T-cell (primary cell): ENCODE results near the gene FBXL4. TPM values are rescaled to one million over a fixed set of nuclear protein-coding genes. Genes with fewer than 3 reads are reported as not detected.
A peak's percentile ranks its signal among the peaks of the same experiment; 100 is the strongest.

ENCODE experiments used
- ATAC-seq, 4 experiments: fragments of 200-7000 bp in 3 of 4; fragments of 150-1000 bp in 1 of 4; cut with Tn5 transposase; replicated peaks in 1 of 4; 1 replicate in 3 of 4; 2 replicates in 1 of 4; pipeline ENCODE4 v1.10.0; 2021; ENCODE audit warnings: moderate library complexity in 3 of 4, mild to moderate bottlenecking in 2 of 4, moderate number of reproducible peaks in 1 of 4
- CTCF ChIA-PET, 2 donors: fragments of 300-600 bp; sonication (Branson Sonifier 250); formaldehyde crosslinking; loops; one replicate each; lab custom pipeline; 2022; ENCODE audit warnings: antibody characterized with exemption in 2 of 2; lab: Charles Lee
- POLR2A ChIA-PET, 2 donors: fragments of 300-600 bp; sonication (Branson Sonifier 250); formaldehyde crosslinking; loops; one replicate each; lab custom pipeline; 2022; ENCODE audit warnings: antibody characterized with exemption in 2 of 2; lab: Charles Lee
- DNase-seq, 35 experiments: peaks; one replicate each; pipeline versions ENCODE4 v3.0.0 to v3.0.0-alpha.2; 2013 to 2023
- H3K27ac ChIP-seq: one replicate; pipeline ENCODE4 v1.5.1; 2013; ENCODE audit warnings: low read length
- H3K27me3 ChIP-seq, 2 experiments: replicated peaks in 1 of 2; 1 replicate in 1 of 2; 2 replicates in 1 of 2; pipeline versions ENCODE4 v1.6.1 to v1.7.0; 2013; ENCODE audit warnings: low read length in 1 of 2, mixed read lengths in 1 of 2; ENCODE audit not compliant: control insufficient read depth in 2 of 2, insufficient read depth in 2 of 2; ENCODE audit errors: extremely low read depth in 1 of 2
- H3K36me3 ChIP-seq, 2 donors: 1 replicate in 1 of 2; 2 replicates in 1 of 2; pipeline versions ENCODE4 v1.6.1 to v1.7.0; 2013; ENCODE audit warnings: low read length in 1 of 2; ENCODE audit not compliant: control insufficient read depth in 2 of 2, insufficient read depth in 1 of 2; ENCODE audit errors: extremely low read depth in 1 of 2
- H3K4me1 ChIP-seq, 2 experiments: 1 replicate in 1 of 2; 2 replicates in 1 of 2; pipeline versions ENCODE4 v1.6.1 to v1.7.0; 2013; ENCODE audit warnings: low read length in 2 of 2, mixed read lengths in 1 of 2; ENCODE audit not compliant: insufficient read depth in 2 of 2, control insufficient read depth in 1 of 2; ENCODE audit errors: extremely low read depth in 1 of 2
- H3K4me3 ChIP-seq, 2 donors: 1 replicate in 1 of 2; 2 replicates in 1 of 2; pipeline versions ENCODE4 v1.5.1 to v1.7.0; 2013; ENCODE audit warnings: mild to moderate bottlenecking in 2 of 2, low read length in 1 of 2, moderate library complexity in 1 of 2; ENCODE audit not compliant: control insufficient read depth in 1 of 2; ENCODE audit errors: extremely low read depth in 1 of 2
- H3K9me3 ChIP-seq: 2 replicates; pipeline ENCODE4 v1.7.0; 2013
- H3K27ac Mint-ChIP-seq, 2 donors: one replicate each; pipeline ENCODE4 v1.8.0; 2020 to 2021; ENCODE audit warnings: mild to moderate bottlenecking in 2 of 2, mixed read lengths in 2 of 2
- H3K27me3 Mint-ChIP-seq, 2 donors: one replicate each; pipeline ENCODE4 v1.8.0; 2021 to 2022; ENCODE audit warnings: mixed read lengths in 2 of 2
- H3K36me3 Mint-ChIP-seq: one replicate; pipeline ENCODE4 v1.8.0; 2021; ENCODE audit warnings: mixed read lengths
- H3K4me1 Mint-ChIP-seq, 3 donors: one replicate each; pipeline ENCODE4 v1.8.0; 2020 to 2022; ENCODE audit warnings: mixed read lengths in 3 of 3, mild to moderate bottlenecking in 1 of 3
- H3K4me3 Mint-ChIP-seq, 3 donors: one replicate each; pipeline ENCODE4 v1.8.0; 2020 to 2022; ENCODE audit warnings: mild to moderate bottlenecking in 3 of 3, mixed read lengths in 3 of 3, moderate library complexity in 3 of 3
- H3K9me3 Mint-ChIP-seq, 3 donors: one replicate each; pipeline ENCODE4 v1.8.0; 2020 to 2022; ENCODE audit warnings: mixed read lengths in 3 of 3
- WGBS: methylation state at CpG from one replicate; pipeline ENCODE4 v1.1.5; 2013; ENCODE audit warnings: missing lambda C conversion rate; ENCODE audit not compliant: insufficient coverage; 5-methylcytosine and 5-hydroxymethylcytosine counted together
- total RNA-seq, 35 experiments: library from RNA in 6 of 35; stranded (reverse) in 6 of 35; fragments of 120-200 nt in 1 of 35; gene quantifications; one replicate each; pipeline versions ENCODE4 v1.2.1 to v1.2.4 and lab custom pipeline; 2013 to 2026

The FBXL4 gene
- total RNA-seq, 5 donors from 2014 or later (not counting 1 experiment from before 2014, with no cell fraction given), result 13.4 to 19.5 (median 15.9) TPM

DNA sequence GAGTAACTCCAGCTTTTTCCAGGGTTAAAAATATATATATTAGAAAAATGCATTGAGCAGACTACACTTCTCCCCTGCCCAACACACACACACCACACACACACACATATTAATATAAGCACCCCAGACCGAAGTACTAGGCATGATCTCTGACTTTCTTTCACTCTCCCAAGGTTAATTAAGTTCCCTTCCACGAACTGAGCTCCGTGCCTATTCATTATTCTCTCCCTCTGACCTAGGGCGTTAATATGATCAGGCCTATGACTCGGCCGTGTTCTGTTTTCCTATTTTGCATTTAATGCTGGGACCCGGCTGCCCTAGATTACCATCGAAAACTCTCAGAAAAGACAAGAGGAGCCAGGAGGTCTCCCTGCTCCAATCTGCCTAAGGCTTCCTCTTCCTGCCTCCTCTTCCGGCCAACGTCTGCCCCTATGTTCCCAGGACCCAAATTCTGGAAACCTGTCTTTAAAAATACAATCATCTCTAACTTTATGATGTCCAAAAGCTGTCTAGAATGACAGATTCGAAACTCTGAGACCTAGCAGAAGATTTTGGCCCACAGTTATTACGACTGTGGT, 119.4 kb downstream of the FBXL4 start:
- POLR2A ChIA-PET, result no interaction called here
- Histone ChIP-seq H3K9me3 (no peaks in the 10 kb centered on the region), H3K4me1 (peaks cover 12 to 56% of the 10 kb centered on the region in 2 experiments), H3K4me3 (no peak overlapping the region), H3K27ac (no peak overlapping the region), H3K36me3 (no peaks in the 10 kb centered on the region), H3K27me3 (peaks cover 40 to 73% of the 10 kb centered on the region in 2 experiments)
- no peak for DNase-seq
- Mint-ChIP-seq H3K4me3 (peak overlapping the region in 1 of 3 donors; percentile 38), H3K27me3 (peaks cover 85 to 87% of the 10 kb centered on the region in 2 donors), H3K9me3 (no peaks in the 10 kb centered on the region), H3K4me1 (peaks cover 53 to 62% (median 56%) of the 10 kb centered on the region in 3 donors), H3K36me3 (no peaks in the 10 kb centered on the region), H3K27ac (no peak overlapping the region)
- ATAC-seq, result no peak
- WGBS, result 8% methylated on average over 10 of the region's 12 CpGs
- CTCF ChIA-PET, result no interaction called here

DNA sequence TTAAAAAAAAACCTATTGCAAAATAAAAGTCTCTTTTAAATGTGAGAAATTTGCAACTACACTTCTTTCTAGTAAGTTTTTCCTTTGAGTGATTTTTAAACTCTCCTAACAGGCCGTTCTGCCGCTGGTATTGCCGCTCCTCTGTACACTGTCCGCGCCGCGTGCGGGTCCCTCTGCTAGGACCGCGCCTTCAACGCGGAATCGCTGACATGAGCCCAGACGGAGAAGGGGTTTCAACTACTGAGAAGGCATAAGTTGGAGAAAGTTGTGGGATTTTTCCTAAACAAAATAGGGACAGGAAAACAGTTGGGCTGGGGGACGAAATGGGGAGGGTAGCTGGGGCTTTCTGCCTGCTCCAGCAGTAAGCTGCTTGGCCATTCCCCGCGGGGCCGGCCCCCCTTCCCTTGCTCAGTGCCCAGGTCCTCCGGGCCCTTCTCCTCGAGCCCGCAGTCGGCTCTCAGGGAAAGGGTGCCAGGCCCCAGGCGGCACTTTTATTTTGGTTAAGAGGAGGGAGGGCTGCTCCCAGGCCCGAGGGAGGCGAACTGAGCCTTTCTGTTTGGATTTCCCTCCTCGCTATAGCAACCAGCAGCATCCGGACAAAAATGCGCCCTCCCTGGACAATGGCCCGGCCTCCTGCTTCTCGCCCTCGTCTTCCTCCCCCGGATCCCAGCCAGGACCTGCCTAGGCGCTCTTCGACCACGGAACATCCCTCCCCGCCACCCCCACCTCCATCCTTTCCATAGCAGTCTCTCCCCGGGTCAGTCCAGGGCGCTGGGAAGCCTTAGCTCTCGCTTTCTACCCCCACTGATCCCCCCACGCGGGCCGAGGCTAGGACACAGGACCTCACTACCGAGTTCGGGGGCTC, 120.2 kb downstream of the FBXL4 start:
- no peaks in the 10 kb centered on the region for H3K36me3 Mint-ChIP-seq
- H3K4me3 Mint-ChIP-seq, result no peak overlapping the region

GRCh38 chr6:98825600-98826230, 122.0 kb downstream of the FBXL4 start:
- WGBS, result 9% methylated on average over 13 of the region's 19 CpGs
- DNase-seq (no peak), ATAC-seq (no peak)
- H3K4me3 ChIP-seq, result no peak overlapping the region
- ChIA-PET CTCF (no interaction called here), POLR2A (no interaction called here)
- Mint-ChIP-seq H3K36me3 (no peaks in the 10 kb centered on the region), H3K4me3 (no peak overlapping the region), H3K4me1 (peaks cover 32 to 43% (median 38%) of the 10 kb centered on the region in 3 donors), H3K27me3 (peaks cover 85% of the 10 kb centered on the region in 2 donors), H3K9me3 (no peaks in the 10 kb centered on the region), H3K27ac (no peak overlapping the region)
- no peak overlapping the region for H3K27ac ChIP-seq
- H3K36me3 ChIP-seq, result no peaks in the 10 kb centered on the region
- peaks cover 39 to 54% of the 10 kb centered on the region in 2 experiments for H3K27me3 ChIP-seq
- no peaks in the 10 kb centered on the region for H3K9me3 ChIP-seq
- peaks cover 2 to 32% of the 10 kb centered on the region in 2 experiments for H3K4me1 ChIP-seq

More for the DNA sequence above, 120.2 kb downstream of the FBXL4 start:
- Histone ChIP-seq H3K4me1 (peaks cover 6 to 48% of the 10 kb centered on the region in 2 experiments), H3K9me3 (no peaks in the 10 kb centered on the region), H3K27me3 (peaks cover 42 to 66% of the 10 kb centered on the region in 2 experiments), H3K36me3 (no peaks in the 10 kb centered on the region), H3K27ac (no peak overlapping the region), H3K4me3 (no peak overlapping the region)
- Mint-ChIP-seq H3K4me1 (peaks cover 46 to 55% (median 48%) of the 10 kb centered on the region in 3 donors), H3K27me3 (peaks cover 82 to 86% of the 10 kb centered on the region in 2 donors), H3K9me3 (no peaks in the 10 kb centered on the region), H3K27ac (no peak overlapping the region)
- DNase-seq, result no peak
- POLR2A ChIA-PET, result no interaction called here
- WGBS, result 15% methylated on average over 16 of the region's 44 CpGs
- CTCF ChIA-PET, result no interaction called here
- ATAC-seq, result no peak

DNA sequence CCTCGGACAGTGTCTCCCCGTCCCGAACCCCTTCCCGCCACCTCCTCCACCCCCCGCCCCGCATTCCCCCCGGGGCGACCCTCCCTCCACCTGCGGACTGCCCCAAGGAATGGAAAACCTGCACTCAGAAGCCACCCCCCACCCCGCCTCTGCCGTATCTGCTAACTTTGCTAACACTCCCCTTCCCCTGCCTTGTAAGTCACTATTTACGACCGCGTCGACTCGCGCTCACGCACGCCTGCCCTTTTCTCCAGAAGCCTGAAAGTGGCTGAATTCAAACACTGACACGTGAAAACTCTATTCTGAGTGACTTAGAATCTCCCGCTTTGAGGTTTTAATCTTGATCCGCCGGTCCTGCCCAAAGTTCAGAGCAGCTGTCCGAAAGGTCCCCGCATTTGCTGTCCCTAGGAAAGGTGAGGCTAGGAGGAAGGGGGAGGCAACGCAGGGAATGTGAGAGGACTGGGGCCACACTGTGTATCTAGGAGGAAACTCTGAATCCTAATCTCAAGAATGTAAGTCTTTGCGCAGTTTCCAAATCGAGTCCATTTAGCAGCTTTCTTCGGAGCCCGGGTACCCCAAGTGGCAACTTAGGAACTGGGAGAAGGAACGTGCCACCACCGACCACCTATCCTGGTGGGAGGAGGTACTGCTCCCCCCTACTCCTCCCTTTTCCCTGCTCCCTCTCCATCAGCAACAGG, 122.7 kb downstream of the FBXL4 start:
- 7% methylated on average over 19 of the region's 32 CpGs for WGBS
- peaks cover 34 to 51% of the 10 kb centered on the region in 2 experiments for H3K27me3 ChIP-seq

GRCh38 chr6:98824162-98824901, 123.4 kb downstream of the FBXL4 start:
- ChIA-PET CTCF (no interaction called here), POLR2A (no interaction called here)
- H3K27ac Mint-ChIP-seq, result no peak overlapping the region
- H3K36me3 Mint-ChIP-seq, result no peaks in the 10 kb centered on the region
- peaks cover 81 to 83% of the 10 kb centered on the region in 2 donors for H3K27me3 Mint-ChIP-seq
- H3K27ac ChIP-seq, result no peak overlapping the region
- peaks cover 2 to 32% of the 10 kb centered on the region in 2 experiments for H3K4me1 ChIP-seq
- H3K4me3 ChIP-seq, result peak overlapping the region in 1 of 2 donors; percentile 55
- no peaks in the 10 kb centered on the region for H3K9me3 ChIP-seq
- peak in 1 of 35 experiments; percentile 5 for DNase-seq
- 2% methylated on average over 30 of the region's 44 CpGs for WGBS
- peak overlapping the region; percentile 57 to 70 (median 65) for H3K4me3 Mint-ChIP-seq
- ATAC-seq, result no peak
- peaks cover 34 to 50% of the 10 kb centered on the region in 2 experiments for H3K27me3 ChIP-seq
- H3K9me3 Mint-ChIP-seq, result no peaks in the 10 kb centered on the region
- peaks cover 29 to 38% (median 33%) of the 10 kb centered on the region in 3 donors for H3K4me1 Mint-ChIP-seq
- H3K36me3 ChIP-seq, result no peaks in the 10 kb centered on the region

More for the DNA sequence above, 122.7 kb downstream of the FBXL4 start:
- Mint-ChIP-seq H3K36me3 (no peaks in the 10 kb centered on the region), H3K9me3 (no peaks in the 10 kb centered on the region), H3K27ac (no peak overlapping the region), H3K27me3 (peaks cover 81% of the 10 kb centered on the region in 2 donors), H3K4me1 (peaks cover 31 to 41% (median 36%) of the 10 kb centered on the region in 3 donors), H3K4me3 (peak overlapping the region in 1 of 3 donors; percentile 57)
- no peak overlapping the region for H3K27ac ChIP-seq
- H3K4me1 ChIP-seq, result peaks cover 2 to 32% of the 10 kb centered on the region in 2 experiments
- H3K4me3 ChIP-seq, result no peak overlapping the region
- DNase-seq (peak in 1 of 35 experiments; percentile 6), ATAC-seq (no peak)
- no peaks in the 10 kb centered on the region for H3K36me3 ChIP-seq
- CTCF ChIA-PET, result no interaction called here
- POLR2A ChIA-PET, result no interaction called here
- H3K9me3 ChIP-seq, result no peaks in the 10 kb centered on the region
